Stimulated activated CD8-positive, alpha-beta memory T cell treated with anti-CD3 and anti-CD28 coated beads, Interleukin-15, amount 100 ng/mL, for 48 hours (primary cell): ENCODE measurements around the gene SLC27A1.
A peak's percentile ranks its signal among the peaks of the same experiment; 100 is the strongest.
"Not testable (repeated sequence)": the region's sequence is repeated elsewhere in the genome, so short reads cannot be mapped to it uniquely, and the experiment has no call there.

Experiments
- DNase-seq, 2 donors: peaks; one replicate each; pipeline ENCODE4 v3.0.0-alpha.2; 2020; ENCODE audit warnings: low read depth in 2 of 2

SLC27A1 gene

GRCh38 chr19:17456127-17456526 lies 14.2 kb upstream of the SLC27A1 start:
- no peak for DNase-seq

GRCh38 chr19:17457616-17458015 lies 12.7 kb upstream of the SLC27A1 start:
- no peak for DNase-seq

- no peak for DNase-seq
Observed at GRCh38 chr19:17458970-17459369, 11.4 kb upstream of the SLC27A1 start.

- no peak for DNase-seq
Observed at GRCh38 chr19:17460372-17461230, 9.7 kb upstream of the SLC27A1 start, which contains the start of gene NXNL1. NXNL1 (minus strand) TSS chr19:17460926; CDS start chr19:17460869, 57 bp downstream.

- DNase-seq = no peak
Observed at GRCh38 chr19:17466487-17466850, 3.9 kb upstream of the SLC27A1 start.

- no peak for DNase-seq
Observed at GRCh38 chr19:17467471-17468301, 2.6 kb upstream of the SLC27A1 start.

- no peak for DNase-seq
Observed at GRCh38 chr19:17468302-17469091, 1.8 kb upstream of the SLC27A1 start.

- no peak for DNase-seq
Observed at GRCh38 chr19:17469092-17469480, 1.2 kb upstream of the SLC27A1 start.

GRCh38 chr19:17469481-17470067 lies 750 bp upstream of the SLC27A1 start:
- DNase-seq = peak; percentile 83

- no peak for DNase-seq
Observed at GRCh38 chr19:17471410-17472125, 1.2 kb downstream of the SLC27A1 start.

GRCh38 chr19:17473041-17473440 lies 2.7 kb downstream of the SLC27A1 start:
- no peak for DNase-seq

GRCh38 chr19:17475011-17475540 lies 4.8 kb downstream of the SLC27A1 start:
- DNase-seq = not testable (repeated sequence)

GRCh38 chr19:17475541-17476115 lies 5.3 kb downstream of the SLC27A1 start:
- DNase-seq = no peak

GRCh38 chr19:17479325-17479791 lies 9.0 kb downstream of the SLC27A1 start:
- no peak for DNase-seq

GRCh38 chr19:17481986-17482385 lies 11.7 kb downstream of the SLC27A1 start:
- DNase-seq = no peak

GRCh38 chr19:17482877-17483604 lies 12.7 kb downstream of the SLC27A1 start:
- no peak for DNase-seq

GRCh38 chr19:17483605-17484002 lies 13.3 kb downstream of the SLC27A1 start:
- no peak for DNase-seq

GRCh38 chr19:17484520-17485185 lies 14.3 kb downstream of the SLC27A1 start:
- DNase-seq = no peak
